Right lobe of liver (tissue), 4 donors: ENCODE results near the gene CTNNB1.

Experiments
- CTCF ChIP-seq, 4 donors: fragments of 200-600 bp in 3 of 4; fragments of 450-650 bp in 1 of 4; IDR thresholded peaks; one replicate each; pipeline versions ENCODE4 v1.5.1 to v1.8.0; 2016 to 2022; ENCODE audit warnings: antibody characterized with exemption in 4 of 4, mild to moderate bottlenecking in 2 of 4
- POLR2A ChIP-seq: fragments of 450-650 bp; IDR thresholded peaks from one replicate; pipeline ENCODE4 v1.6.1; 2017; ENCODE audit warnings: antibody characterized with exemption, mild to moderate bottlenecking
- donor health status: DM: no; HTN: no; CAD: no.
- donor health status: DM: no; HTN: no; CAD: no.
- donor health status: DM: no; HTN: yes; CAD: no.

GRCh38 chr3:41222012-41222411 is 22.7 kb downstream of the CTNNB1 start:
- no peak for TF ChIP-seq CTCF (IDR thresholded peaks at IDR 0.05)
- no peak for TF ChIP-seq POLR2A
